Spleen (tissue), 11 donors: ENCODE measurements around the gene ATP23. TPM values are rescaled to one million over a fixed set of nuclear protein-coding genes. Genes with fewer than 3 reads are reported as not detected.

Source experiments
- DNase-seq: peaks from one replicate; pipeline ENCODE4 v3.0.0-alpha.2; 2020
- H3K27ac ChIP-seq, 8 donors: fragments of 200-600 bp; sonication (generic) in 7 of 8; 1 replicate in 4 of 8; 2 replicates in 4 of 8; pipeline versions ENCODE4 v1.5.0 to v1.8.0; 2016 to 2021; ENCODE audit warnings: inconsistent platforms in 4 of 8, mild to moderate bottlenecking in 4 of 8, moderate library complexity in 1 of 8
- H3K27me3 ChIP-seq, 7 donors: fragments of 200-600 bp; sonication (generic) in 6 of 7; replicated peaks in 1 of 7; 1 replicate in 4 of 7; 2 replicates in 3 of 7; pipeline versions ENCODE4 v1.5.0 to v1.8.0; 2016 to 2021; ENCODE audit warnings: inconsistent platforms in 3 of 7, mild to moderate bottlenecking in 1 of 7
- H3K36me3 ChIP-seq, 6 donors: fragments of 200-600 bp; sonication (generic) in 5 of 6; 1 replicate in 4 of 6; 2 replicates in 2 of 6; pipeline versions ENCODE4 v1.5.0 to v1.8.0; 2016 to 2021; ENCODE audit warnings: inconsistent platforms in 2 of 6
- H3K4me1 ChIP-seq, 6 donors: fragments of 200-600 bp; sonication (generic) in 5 of 6; 1 replicate in 3 of 6; 2 replicates in 3 of 6; pipeline versions ENCODE4 v1.5.0 to v1.8.0; 2016 to 2021; ENCODE audit warnings: inconsistent platforms in 3 of 6
- H3K4me3 ChIP-seq, 8 donors: fragments of 200-600 bp; sonication (generic) in 7 of 8; 1 replicate in 4 of 8; 2 replicates in 4 of 8; pipeline versions ENCODE4 v1.5.0 to v1.8.0; 2016 to 2021; ENCODE audit warnings: inconsistent platforms in 4 of 8, mild to moderate bottlenecking in 4 of 8, moderate library complexity in 2 of 8
- H3K9me3 ChIP-seq, 8 donors: fragments of 200-600 bp; sonication (generic) in 7 of 8; 1 replicate in 4 of 8; 2 replicates in 4 of 8; pipeline versions ENCODE4 v1.5.0 to v1.8.0; 2016 to 2021; ENCODE audit warnings: inconsistent platforms in 4 of 8
- POLR2A ChIP-seq, 3 donors: fragments of 450-650 bp; IDR thresholded peaks; one replicate each; pipeline ENCODE4 v1.5.1; 2017; ENCODE audit warnings: antibody characterized with exemption in 3 of 3, mild to moderate bottlenecking in 1 of 3
- POLR2AphosphoS5 ChIP-seq, 3 donors: sonication (generic); formaldehyde crosslinking; IDR thresholded peaks; one replicate each; pipeline ENCODE4 v1.5.1; 2017; ENCODE audit warnings: antibody characterized with exemption in 3 of 3
- WGBS, 5 donors: extraction: QIAGEN DNeasy Blood & Tissue Kit in 3 of 5; methylation state at CpG; one replicate each; pipeline versions ENCODE4 v1.1.5 to v1.1.7; 2013 to 2018; 5-methylcytosine and 5-hydroxymethylcytosine counted together
- intact Hi-C: fragments of 100-400 bp; cut with DNase I; formaldehyde crosslinking; loops from one replicate; pipeline ENCODE4 v1.15.0; 2023; ENCODE audit warnings: low total_unique reads
- polyA plus RNA-seq, 3 donors: library from polyadenylated mRNA; stranded (reverse); fragments of 200-250 nt; gene quantifications; one replicate each; pipeline ENCODE4 v1.2.1, GENCODE V29; 2013
- total RNA-seq, 7 donors: library from RNA; depleted of rRNA in 3 of 7; stranded (reverse); fragments of >200 nt in 3 of 7; fragmentation: NEBNext Ultra II Directional in 4 of 7; extraction: Animal tissue kit (Norgen Biotek cat#: 25700) in 4 of 7; gene quantifications; one replicate each; pipeline versions ENCODE4 v1.1.0 to v1.2.1, GENCODE V29; 2016 to 2021
- TF ChIP-seq, protein P1 (sequence below), 11 experiments: fragments of 200-600 bp in 7 of 11; fragments of 450-650 bp in 4 of 11; sonication (generic) in 4 of 11; IDR thresholded peaks in 8 of 11; conservative IDR thresholded peaks in 3 of 11; 1 replicate in 7 of 11; 2 replicates in 4 of 11; pipeline versions ENCODE4 v1.4.0 to v1.8.0; 2016 to 2021; ENCODE audit warnings: antibody characterized with exemption in 11 of 11, inconsistent platforms in 4 of 11, mild to moderate bottlenecking in 1 of 11
- donor health status: healthy with polysubstance abuse.
- donor health status: DM: no; HTN: no; CAD: no; lungs with moderate emphysema.
- donor health status: DM: no; HTN: no; CAD: no.
- donor health status: Bipolar disorder and iron deficiency.
- donor health status: healthy.
- donor health status: DM: no; HTN: no; CAD: no.
- donor health status: DM: yes; HTN: yes; CAD: no.

ATP23 gene
- total and polyA plus RNA-seq, 10 donors = 2.5 to 11.8 (median 5.8) TPM

DNA sequence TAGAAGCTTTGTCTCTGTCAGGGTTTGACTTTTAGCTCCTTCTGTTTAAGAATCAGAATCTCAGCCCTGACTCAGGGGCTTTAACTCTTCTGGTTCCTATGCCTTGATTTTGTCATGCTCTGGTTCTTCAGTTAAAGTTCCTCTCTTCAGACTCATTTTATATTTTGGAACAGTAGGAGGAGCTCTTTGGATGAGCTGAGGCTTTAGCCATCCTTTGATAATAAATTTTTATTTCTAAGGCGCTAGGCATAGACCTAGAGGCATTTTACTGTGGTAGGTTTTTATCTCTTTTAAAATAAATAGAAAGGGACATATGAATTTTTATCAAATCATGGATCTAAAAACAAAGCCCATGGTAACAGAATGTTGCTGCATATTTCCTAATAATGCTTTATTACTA lies 51.7 kb downstream of the ATP23 start:
- no peak overlapping the region for H3K27ac ChIP-seq
- intact Hi-C loops = no loop called here
- WGBS, 5 donors = 88 to 93% (median 90%) methylated on average over 1 of the region's 1 CpG
- no peaks in the 10 kb centered on the region for H3K27me3 ChIP-seq
- no peak for DNase-seq
- no peak overlapping the region for H3K4me3 ChIP-seq
- TF ChIP-seq POLR2A (IDR thresholded peaks at IDR 0.05) = no peak
- TF ChIP-seq, protein P1, sequence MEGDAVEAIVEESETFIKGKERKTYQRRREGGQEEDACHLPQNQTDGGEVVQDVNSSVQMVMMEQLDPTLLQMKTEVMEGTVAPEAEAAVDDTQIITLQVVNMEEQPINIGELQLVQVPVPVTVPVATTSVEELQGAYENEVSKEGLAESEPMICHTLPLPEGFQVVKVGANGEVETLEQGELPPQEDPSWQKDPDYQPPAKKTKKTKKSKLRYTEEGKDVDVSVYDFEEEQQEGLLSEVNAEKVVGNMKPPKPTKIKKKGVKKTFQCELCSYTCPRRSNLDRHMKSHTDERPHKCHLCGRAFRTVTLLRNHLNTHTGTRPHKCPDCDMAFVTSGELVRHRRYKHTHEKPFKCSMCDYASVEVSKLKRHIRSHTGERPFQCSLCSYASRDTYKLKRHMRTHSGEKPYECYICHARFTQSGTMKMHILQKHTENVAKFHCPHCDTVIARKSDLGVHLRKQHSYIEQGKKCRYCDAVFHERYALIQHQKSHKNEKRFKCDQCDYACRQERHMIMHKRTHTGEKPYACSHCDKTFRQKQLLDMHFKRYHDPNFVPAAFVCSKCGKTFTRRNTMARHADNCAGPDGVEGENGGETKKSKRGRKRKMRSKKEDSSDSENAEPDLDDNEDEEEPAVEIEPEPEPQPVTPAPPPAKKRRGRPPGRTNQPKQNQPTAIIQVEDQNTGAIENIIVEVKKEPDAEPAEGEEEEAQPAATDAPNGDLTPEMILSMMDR (IDR thresholded peaks at IDR 0.05 in 8 of 11, conservative IDR thresholded peaks at IDR 0.05 in 3 of 11) = no peak
- H3K4me1 ChIP-seq = no peaks in the 10 kb centered on the region
- H3K9me3 ChIP-seq = peaks cover 8 to 29% (median 26%) of the 10 kb centered on the region in 8 donors
- H3K36me3 ChIP-seq = no peaks in the 10 kb centered on the region

DNA sequence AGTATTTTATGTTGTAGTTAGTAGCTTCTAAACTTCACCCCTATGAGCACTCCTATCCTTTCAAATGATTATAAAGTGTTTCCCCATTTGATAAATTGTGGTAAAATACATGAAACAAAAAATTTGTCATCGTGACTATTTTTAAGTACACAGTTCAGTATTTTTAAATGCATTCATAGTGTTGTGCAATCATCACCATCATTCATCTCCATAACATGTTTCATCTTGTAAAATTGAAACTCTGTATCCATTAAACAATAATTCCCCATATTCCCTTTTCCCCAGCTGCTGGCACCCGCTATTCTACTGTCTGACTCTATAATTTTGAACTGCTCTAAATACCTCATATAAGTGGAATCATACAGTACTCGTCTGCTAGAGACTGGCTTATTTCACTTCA lies 52.5 kb downstream of the ATP23 start:
- WGBS, 5 donors = 69 to 80% (median 76%) methylated on average over 3 of the region's 3 CpGs
- TF ChIP-seq POLR2AphosphoS5 (IDR thresholded peaks at IDR 0.05) = no peak
- TF ChIP-seq POLR2A (IDR thresholded peaks at IDR 0.05) = no peak
- TF ChIP-seq, protein P1 (IDR thresholded peaks at IDR 0.05 in 8 of 11, conservative IDR thresholded peaks at IDR 0.05 in 3 of 11) = no peak
- Histone ChIP-seq H3K27ac (no peak overlapping the region), H3K9me3 (peaks cover 8 to 37% (median 34%) of the 10 kb centered on the region in 8 donors), H3K36me3 (no peaks in the 10 kb centered on the region), H3K4me1 (no peaks in the 10 kb centered on the region), H3K4me3 (no peak overlapping the region), H3K27me3 (no peaks in the 10 kb centered on the region)
- no peak for DNase-seq
- intact Hi-C loops = no loop called here

DNA sequence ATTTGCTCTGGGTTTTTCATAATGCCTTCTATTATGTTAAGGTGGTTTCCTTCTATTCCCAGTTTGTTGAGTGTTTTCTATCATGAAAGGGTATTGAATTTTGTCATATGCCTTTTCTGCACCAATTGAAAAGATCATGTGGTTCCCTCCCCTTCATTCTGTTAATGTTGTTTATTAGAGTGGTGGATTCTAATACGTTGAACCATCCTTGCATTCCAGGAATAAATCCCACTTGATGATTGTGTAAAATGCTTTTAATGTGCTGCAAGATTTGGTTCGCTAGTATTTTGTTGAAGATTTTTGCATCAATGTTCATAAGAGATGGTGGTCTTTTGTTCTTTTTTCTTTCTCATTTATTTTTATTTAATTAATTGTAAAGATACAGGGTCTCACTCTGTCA lies 55.2 kb downstream of the ATP23 start:
- WGBS, 5 donors = 77 to 89% (median 83%) methylated on average over 2 of the region's 2 CpGs
- no peak overlapping the region for H3K27ac ChIP-seq
- no peak for DNase-seq
- no peaks in the 10 kb centered on the region for H3K4me1 ChIP-seq
- H3K36me3 ChIP-seq = no peaks in the 10 kb centered on the region
- H3K9me3 ChIP-seq = peaks cover 8 to 64% (median 59%) of the 10 kb centered on the region in 8 donors
- TF ChIP-seq POLR2A (IDR thresholded peaks at IDR 0.05) (no peak), POLR2AphosphoS5 (IDR thresholded peaks at IDR 0.05) (no peak)
- TF ChIP-seq, protein P1 (IDR thresholded peaks at IDR 0.05 in 8 of 11, conservative IDR thresholded peaks at IDR 0.05 in 3 of 11) = no peak
- intact Hi-C loops = no loop called here
- no peaks in the 10 kb centered on the region for H3K27me3 ChIP-seq
- no peak overlapping the region for H3K4me3 ChIP-seq

DNA sequence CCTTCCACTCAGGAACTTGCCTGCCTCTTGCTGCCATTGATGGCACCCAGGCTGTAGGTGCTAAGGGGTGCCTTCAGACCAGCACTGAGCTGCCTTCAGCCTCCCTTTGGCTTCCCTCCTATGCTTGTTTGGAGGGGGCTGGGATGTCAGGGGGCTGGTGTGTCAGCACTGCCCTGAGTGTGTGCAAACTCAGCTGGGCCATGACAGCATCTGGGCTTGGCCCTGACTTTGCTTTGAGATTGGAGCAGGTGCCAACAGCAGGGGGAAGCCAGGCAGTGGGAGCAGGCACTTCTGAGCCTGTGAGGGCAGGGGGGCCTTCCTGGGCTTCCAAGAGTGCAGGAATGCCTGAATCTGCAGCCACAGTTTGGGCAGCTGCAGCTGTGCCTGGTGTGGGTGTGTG lies 56.9 kb downstream of the ATP23 start:
- no peak overlapping the region for H3K4me3 ChIP-seq
- intact Hi-C loops = no loop called here
- no peaks in the 10 kb centered on the region for H3K27me3 ChIP-seq
- H3K4me1 ChIP-seq = no peaks in the 10 kb centered on the region
- no peak for DNase-seq
- peaks cover 8 to 79% (median 71%) of the 10 kb centered on the region in 8 donors for H3K9me3 ChIP-seq
- H3K36me3 ChIP-seq = no peaks in the 10 kb centered on the region
- H3K27ac ChIP-seq = no peak overlapping the region
- TF ChIP-seq POLR2AphosphoS5 (IDR thresholded peaks at IDR 0.05) (no peak), POLR2A (IDR thresholded peaks at IDR 0.05) (no peak)
- TF ChIP-seq, protein P1 (IDR thresholded peaks at IDR 0.05 in 8 of 11, conservative IDR thresholded peaks at IDR 0.05 in 3 of 11) = no peak
